Islet precursor cell (in vitro differentiated cells): ENCODE results near the gene HOXD10.

Experiments
- DNase-seq: peaks from one replicate; pipeline ENCODE4 v3.0.0-alpha.2; 2018

The HOXD10 gene

DNA sequence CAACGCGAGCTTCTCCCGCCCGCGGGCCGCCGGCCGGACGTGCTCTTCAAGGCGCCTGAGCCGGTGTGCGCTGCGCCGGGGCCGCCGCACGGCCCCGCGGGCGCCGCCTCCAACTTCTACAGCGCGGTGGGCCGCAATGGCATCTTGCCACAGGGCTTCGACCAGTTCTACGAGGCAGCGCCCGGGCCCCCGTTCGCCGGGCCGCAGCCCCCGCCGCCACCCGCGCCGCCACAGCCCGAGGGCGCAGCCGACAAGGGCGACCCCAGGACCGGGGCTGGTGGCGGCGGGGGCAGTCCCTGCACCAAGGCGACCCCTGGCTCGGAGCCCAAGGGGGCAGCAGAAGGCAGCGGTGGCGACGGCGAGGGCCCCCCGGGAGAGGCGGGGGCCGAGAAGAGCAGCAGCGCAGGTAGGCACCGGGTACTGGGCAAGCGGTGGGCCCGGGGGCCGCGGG, 8.8 kb upstream of the HOXD10 start:
- DNase-seq: peak; percentile 45

DNA sequence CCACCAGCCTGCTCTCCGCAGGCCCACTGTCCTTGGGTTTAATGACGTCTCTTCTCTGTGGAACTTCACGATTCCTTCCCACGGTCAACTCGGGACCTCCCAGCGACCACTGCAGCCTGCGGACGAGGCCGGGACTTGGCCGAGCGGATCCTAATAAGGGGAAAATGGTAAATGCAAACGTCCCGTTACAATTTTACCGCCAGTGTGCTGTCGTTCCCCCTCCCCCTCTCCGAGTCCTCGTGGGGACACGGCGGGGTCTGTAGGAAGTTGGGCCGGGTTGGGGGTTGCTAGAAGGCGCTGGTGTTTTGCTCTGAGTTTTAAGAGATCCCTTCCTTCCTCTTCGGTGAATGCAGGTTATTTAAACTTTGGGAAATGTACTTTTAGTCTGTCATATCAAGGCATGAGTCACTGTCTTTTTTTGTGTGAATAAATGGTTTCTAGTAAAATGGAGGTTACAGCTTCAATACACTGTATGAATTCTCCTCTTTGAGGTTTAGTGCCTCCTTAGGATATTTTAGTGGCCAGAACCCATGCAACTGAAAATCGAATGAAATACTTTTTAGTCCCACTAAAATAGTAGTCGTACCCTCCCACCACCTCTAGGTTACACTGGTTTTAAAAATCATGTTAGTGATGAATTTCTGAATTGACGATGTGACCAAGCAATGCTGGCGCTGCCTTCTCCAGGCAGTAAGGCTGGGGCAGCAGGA, 7.2 kb upstream of the HOXD10 start:
- no peak for DNase-seq

DNA sequence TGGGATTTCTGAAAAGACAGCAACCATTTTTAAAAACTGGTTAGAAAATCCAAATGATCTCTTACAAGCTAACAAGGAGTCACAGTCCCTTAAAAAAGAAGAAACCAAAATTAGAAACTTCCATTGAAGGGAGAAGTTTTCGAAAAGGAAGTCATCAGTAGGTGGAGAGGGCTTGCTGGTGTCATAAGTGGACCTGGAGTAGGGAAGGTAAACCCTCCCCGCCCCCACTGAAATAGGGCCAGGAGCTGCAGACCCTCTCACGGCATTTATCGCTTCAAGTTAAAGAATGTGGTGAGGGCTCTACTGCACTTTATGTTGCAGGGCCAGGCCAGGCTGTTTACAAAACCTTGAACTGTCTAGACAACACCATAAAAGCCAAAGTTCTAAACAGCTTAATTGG, 6.6 kb upstream of the HOXD10 start:
- DNase-seq: peak; percentile 65

DNA sequence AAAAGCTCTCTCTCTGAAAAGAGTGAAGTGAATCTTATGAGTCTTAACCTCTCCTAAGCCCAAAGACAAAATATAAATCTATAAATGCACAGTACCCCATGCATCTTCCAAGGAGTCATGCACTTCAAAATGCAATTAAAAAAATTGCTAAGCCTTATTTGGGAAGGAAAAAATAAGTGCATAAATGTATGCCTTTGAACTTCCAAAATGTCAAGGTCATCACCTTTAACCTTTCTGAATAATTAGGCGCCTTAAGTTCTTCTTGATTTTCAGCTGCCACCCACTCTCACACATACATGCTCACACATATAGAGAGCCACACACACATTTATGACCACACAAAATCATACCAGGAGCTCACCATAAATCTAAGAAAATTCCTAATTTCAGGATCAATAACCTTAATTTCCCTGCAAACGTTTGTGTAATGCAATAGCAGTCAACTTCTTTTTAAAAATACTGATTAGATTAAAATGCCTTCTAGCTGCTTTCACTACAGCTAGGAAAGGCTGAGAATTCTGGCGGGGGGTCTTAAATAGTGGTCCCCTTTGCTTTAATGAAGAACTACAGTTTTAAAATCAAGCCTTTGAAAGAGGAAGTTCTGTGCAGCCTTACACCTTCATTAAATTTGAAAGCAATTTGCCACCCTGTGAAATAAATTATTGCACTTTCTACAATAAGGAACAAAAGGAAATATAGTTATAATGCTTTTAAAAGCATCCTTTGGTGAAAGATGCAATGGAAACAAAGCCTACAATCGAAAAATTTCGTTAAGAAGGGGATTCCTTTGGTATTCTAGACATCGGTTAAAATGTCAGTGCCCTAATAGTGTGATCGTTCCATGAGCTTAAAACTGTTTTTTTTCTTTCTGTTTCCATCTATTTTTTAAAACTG, 5.9 kb upstream of the HOXD10 start:
- DNase-seq: no peak

DNA sequence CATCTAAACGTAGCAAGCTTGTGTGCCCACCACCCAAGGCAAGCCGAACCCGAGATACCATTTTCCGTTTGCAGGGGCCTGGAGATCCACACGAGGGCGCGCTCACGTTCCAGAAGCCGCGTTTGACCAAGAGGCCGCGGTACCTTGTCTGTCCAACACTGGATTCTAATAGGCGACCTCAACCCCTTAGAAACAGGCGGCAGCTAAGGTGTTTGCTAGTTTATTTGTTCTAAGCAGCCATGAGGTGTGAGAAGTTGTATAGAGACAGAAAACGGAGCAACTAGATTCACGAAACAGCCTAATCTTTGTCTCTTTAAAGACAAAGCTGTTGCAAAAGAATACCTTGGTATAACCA, 5.3 kb upstream of the HOXD10 start:
- DNase-seq: peak; percentile 86

DNA sequence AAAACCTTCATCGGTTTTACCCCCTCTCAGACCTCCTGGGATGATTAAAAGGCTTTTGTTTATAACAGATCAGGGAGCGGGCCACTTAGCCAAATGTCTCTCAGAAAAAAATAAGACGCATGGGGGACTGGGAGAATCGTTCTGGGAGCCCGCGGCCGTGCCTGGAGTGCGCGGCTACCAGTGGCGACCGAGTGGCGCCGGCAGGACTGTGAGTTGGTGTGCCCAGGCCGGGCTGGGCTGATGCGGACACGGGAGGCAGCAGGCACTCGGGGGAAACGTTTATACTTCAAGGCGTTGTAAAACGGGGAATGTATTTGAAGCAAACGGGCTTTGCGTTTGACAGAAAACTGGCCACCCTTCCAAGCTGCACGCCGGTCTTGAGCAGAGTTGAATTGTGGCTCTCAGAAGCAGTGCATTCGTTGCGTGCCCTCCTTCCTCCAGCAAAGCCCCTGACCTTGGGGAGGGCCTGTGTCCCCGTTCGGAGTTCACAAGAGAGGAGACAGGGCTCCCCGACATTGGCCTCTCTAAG, 4.7 kb upstream of the HOXD10 start:
- no peak for DNase-seq

DNA sequence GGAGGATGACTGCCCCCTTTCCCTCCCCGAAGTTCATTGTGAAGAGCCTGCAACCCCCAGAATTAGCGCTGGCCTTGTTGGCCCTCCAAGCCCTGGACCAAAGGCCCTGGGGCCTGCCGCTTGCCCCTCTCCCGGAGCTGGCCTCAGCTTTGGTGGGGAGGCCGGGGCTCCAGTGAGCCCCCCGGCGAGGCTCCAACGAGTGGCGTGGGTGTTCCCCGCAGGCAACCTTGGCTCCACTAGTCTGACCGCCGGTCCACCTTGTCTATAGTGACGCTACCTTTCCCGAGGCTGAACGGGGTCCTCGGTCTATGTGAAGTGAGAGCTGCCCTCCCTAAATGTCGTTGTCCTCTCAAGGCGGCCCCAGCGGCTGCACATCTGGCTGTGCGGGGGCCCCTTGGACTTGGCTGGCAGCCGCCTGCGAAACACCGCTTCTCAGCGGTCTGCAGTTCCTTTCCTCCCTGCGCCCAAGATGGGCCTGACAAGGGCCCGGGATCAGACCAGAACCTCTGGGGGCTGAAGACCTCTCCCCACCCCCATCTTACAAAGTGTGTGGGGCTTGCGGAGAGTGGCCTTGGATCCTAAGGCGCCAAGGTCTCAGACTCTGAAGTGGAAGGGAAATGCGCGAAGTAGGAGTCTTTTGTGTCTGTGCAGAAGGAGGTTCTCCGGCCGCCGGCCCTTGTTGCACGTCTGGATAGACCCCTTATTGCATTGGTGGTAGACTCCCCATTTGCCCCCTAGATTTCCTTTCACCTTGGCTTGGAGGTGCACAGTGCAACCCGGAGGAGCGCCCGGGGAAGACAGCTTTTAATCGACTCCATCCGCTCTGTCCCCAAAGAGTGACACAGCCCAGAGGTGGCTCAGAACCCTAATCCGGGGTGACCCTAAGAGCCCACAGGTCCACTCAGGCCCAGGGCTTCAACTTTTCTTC, 3.9 kb upstream of the HOXD10 start:
- no peak for DNase-seq

DNA sequence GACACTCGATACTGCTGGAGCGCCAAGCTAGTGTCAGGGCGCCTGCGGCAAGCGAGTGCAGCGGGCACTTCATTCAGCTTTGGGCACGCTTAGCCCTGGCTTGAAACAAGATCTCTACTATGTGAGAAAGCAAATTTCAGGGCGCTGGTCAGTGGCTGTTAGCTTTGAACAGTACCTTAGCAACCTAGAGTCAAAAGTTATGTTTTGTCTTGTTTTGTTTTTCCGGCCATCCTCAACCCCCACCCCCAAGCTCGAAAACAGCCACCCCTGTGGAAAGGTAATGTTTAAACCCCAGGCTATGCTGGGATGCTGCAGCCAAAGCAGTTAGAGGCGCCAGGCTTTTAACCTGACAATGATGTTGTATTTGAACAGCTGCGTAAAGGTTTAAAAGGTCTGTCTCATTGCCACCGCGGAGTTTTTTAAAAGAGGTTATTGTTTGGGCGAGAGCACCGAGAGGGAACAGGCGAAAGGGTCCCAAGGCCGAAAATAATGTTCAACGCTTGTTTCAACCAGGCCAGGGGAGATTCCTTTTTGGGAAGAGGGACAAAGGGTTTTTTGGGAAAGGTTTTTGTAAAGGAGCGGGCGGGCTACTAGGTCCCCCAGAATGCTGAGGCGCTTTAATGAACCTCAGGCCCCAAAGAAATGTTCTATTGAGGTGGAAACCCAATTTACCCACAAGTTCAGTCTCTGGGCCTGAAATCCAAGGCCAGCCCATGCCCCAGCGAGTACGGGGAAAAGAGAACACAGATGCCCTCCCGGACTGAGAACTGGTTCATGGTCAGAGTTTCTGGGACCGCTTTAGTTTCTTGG, 2.3 kb upstream of the HOXD10 start:
- DNase-seq: no peak

DNA sequence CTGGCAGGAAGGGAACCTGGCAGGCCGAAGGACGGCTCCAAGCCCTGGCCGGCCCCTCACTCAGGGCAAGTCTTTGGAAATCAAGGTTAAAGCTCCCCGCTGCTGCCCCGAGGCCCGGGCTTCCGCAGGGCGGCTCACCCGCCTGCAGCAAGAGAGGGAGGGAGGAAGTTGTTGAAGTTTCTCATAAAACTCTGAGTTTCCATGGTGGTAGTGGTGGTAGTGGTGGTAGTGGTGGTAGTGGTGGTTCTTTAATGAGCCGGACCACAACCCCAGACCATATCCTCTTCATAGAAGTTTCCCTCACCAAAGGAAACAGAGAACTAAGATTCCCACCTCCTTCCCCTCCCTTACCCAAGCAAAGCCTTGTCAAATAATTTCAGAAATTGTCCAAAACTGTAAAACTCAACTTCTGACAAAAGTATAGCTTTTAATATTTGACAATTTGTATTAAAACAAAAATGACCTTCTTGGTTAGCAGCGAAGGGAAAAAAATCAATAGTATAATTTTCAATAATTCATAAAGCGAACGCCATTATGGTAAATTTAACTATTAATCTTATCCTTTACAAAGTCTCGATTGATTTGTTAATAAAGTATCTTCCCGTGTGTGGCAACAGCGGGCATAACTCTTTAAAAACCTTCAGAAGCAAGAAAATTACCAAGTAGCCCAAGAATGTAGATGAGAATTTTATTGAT, 1.5 kb upstream of the HOXD10 start:
- no peak for DNase-seq

DNA sequence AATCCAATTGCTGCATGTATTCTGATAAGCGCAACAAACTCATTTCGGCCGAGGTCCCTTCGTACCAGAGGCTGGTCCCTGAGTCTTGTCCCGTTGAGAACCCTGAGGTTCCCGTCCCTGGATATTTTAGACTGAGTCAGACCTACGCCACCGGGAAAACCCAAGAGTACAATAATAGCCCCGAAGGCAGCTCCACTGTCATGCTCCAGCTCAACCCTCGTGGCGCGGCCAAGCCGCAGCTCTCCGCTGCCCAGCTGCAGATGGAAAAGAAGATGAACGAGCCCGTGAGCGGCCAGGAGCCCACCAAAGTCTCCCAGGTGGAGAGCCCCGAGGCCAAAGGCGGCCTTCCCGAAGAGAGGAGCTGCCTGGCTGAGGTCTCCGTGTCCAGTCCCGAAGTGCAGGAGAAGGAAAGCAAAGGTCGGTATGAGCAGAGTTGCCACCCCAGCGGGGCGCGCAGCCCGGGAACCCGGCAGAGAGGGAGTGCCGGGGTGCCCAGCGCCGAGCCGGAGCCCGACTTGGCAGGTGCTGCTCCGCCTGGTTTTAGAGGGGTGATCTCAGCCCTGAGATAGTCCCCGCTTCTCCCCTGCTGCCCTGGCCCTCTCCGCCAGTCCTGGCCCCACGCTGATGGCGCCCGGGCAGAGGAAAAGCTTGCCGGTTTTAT, 714 bp downstream of the HOXD10 start:
- no peak for DNase-seq

DNA sequence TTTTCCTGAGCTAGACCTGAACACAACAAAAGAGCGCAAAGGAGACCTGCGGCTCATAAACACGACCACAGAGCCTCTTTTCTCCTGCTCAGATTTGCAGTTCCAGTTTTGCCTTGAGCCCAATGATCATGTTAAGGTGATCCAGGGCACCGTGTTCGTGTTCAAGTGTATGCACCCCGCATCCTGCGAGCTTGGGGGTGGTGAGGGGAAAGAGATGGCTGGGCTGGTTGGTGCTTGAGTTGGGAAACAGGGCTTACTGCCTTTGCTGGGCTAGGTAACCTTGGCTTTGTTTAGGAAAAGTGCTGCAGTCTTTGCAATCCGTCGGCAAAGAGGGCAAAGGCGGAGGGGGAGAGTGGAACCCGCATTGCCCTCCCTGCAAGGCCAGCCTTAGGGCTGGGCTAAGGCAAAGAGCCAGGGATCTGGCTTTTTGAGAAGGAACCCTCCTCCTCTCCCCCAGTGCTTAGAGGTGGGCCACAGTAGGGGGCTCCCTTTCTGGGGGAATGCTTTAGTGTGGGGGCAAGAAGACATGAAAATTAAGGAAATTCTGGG, 1.3 kb downstream of the HOXD10 start:
- DNase-seq: no peak

DNA sequence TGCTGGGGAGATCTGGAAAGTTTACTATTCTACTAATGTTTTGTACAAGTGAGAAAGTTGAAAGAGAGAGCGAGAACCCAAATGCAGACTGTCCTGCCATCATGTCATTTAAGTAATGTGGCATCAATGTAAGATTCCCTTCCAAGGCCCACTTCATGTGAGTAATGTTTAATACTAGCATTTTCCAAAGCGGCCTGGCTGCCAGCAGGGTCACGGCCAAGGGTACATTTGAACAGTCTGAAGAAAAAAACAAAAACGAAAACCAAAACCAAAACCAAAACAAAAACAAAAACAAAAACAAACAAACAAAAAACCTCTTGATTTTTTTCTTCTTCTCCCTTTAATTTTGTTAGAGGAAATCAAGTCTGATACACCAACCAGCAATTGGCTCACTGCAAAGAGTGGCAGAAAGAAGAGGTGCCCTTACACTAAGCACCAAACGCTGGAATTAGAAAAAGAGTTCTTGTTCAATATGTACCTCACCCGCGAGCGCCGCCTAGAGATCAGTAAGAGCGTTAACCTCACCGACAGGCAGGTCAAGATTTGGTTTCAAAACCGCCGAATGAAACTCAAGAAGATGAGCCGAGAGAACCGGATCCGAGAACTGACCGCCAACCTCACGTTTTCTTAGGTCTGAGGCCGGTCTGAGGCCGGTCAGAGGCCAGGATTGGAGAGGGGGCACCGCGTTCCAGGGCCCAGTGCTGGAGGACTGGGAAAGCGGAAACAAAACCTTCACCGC, 2.2 kb downstream of the HOXD10 start:
- no peak for DNase-seq

DNA sequence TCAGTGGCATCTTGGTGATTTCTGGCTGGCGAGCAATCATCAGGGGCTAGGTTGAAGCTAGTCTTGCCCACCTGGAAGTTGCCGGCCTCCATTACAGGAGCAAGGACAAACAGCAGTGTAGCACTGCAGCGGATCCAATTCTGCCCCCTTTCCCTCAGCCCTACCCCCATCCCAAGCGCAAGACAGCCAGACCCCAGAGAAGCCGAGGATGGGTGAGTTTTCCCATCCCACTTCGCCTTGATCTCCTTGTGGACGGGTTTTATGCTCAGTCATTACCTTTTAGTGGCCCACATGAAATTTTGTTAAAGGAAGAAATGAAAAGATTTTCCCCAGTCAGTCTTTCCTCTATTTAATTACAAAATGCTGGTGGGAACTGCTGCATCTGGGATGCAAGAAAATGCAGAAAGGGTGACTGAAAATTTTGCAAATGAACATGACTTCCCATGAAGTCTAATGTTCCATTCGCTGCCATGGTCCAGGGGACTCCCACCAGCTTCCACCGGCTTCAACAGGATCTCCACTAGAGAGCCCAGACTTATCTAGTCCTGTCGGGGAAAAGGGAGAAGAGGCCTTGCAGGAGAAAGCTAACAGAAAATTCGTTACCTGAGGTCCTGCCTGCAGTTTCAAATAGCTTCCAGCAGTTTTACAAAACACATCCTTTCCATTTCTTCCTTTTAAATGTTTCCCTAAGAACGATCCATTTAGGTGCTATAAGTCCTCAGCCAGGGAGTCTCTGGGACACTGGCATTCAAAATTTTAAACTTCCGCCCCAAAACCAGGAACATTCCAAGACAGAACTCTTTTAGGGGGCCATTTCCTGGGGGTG, 4.0 kb downstream of the HOXD10 start:
- DNase-seq: no peak

DNA sequence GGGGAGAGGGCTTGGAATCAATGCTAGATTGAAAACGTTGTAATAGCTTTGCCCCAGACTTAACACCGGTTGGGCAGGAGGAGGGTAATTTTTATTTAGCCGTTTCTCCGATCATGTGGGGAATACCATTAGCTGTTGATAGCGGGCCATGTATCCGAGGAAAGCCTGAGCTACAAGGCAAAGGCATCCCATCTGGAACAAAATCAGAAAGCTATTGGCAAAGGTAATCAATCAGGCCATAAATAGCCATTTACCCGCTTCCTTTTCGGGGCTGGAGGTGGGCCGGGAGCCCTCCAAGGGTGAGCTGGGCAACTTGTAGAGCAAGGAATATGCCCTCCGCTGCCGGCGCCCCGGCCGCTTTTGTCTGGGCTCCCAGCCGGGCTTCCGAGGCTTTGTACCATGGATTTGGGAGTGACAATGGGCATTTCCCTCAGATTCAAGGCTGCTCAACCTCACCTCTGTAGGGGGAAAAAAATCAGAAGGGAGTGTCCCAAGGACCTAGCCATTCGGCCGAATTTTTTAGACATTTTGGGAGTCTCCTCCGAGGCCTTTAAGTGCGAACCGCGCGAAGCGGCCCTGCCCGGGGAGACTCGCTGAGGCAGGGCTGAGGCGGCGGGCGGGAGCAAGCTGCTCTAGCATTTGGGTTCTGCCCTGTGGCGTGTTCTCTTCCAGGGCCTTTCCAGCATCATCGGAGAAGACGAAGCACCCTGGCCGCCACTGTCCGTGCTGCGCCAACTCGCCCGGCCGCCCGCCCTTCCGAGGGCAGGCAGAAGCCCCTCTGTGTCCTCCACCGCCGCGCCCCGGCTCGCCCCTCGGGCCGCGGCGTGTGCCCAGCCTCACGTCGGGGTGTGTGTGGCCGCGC, 4.8 kb downstream of the HOXD10 start:
- DNase-seq: no peak

DNA sequence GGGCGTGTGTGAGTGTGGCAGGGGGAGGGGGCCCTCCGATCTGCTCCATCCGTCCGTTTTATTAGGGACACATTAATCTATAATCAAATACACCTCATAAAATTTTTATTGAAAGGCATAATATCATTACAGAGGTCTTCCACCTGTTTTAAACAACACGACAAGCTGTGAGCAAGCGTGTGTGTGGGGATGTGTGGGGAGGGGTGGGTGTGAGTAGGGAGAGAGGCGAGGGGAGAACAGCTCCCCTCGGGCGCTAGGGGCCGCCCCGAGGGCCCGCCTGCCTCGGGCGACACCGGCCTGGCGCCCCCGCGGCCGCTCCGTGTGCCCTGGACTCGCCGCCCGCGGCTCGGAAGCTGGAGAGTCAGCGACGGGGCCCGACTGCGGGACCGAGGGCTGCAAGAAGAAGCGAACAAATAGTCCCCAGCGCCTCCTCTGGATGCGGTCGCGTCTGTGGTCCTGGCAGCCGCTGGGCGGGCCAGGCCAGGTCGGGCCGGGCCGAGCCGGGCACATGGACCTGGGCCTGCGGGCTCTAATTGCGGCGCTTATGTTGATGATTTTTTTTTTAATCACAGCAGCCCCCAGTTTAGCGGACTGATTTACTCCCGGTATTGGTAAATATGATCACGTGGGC, 5.6 kb downstream of the HOXD10 start:
- DNase-seq: no peak

DNA sequence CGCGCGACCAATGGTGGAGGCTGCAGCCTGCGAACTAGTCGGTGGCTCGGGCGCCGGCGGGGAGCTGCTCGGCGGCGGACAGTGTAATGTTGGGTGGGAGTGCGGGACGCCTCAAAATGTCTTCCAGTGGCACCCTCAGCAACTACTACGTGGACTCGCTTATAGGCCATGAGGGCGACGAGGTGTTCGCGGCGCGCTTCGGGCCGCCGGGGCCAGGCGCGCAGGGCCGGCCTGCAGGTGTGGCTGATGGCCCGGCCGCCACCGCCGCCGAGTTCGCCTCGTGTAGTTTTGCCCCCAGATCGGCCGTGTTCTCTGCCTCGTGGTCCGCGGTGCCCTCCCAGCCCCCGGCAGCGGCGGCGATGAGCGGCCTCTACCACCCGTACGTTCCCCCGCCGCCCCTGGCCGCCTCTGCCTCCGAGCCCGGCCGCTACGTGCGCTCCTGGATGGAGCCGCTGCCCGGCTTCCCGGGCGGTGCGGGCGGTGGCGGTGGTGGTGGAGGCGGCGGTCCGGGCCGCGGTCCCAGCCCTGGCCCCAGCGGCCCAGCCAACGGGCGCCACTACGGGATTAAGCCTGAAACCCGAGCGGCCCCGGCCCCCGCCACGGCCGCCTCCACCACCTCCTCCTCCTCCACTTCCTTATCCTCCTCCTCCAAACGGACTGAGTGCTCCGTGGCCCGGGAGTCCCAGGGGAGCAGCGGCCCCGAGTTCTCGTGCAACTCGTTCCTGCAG, 6.3 kb downstream of the HOXD10 start, which contains the start of gene HOXD9:
HOXD9 (plus strand) TSS at position 37 of the 728 bp plus-strand sequence; CDS start at position 87, 50 bp downstream.
- DNase-seq: no peak
